ENCODE measurements around the gene PTPN6. TPM values are rescaled to one million over a fixed set of nuclear protein-coding genes. Genes with fewer than 3 reads are reported as not detected.

The PTPN6 gene
- total and polyA plus RNA-seq, 2 of the 4 experiments (the other 2 are of a cell fraction): under 0.01 to 0.14 TPM

DNA sequence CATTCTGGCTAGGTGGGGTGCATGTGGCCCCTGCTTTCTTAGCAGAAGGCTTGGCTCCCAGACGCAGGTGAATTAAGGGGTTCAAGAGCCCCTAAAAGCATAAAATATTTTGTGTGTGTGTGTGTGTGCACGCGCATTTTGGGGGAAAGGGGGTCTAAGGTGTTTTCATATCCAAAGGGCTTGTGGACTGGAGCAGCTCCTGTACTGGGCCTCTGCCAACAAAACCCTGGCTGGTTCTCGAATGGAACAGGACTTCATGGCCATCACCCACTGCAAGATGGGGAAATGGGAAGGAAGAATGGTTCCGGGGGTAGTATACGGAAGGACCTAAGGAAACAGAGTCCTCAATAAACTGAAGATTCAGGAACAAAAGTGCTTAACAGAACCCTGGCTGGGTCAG is 27.3 kb upstream of the PTPN6 start:
- TF ChIP-seq RAD21 (IDR thresholded peaks at IDR 0.05; ENCODE audit: low read length) (no peak), RFX5 (IDR thresholded peaks at IDR 0.05; ENCODE audit: low read depth, low read length) (no peak), FOS (IDR thresholded peaks at IDR 0.05; ENCODE audit: low read depth, low read length) (no peak), ELK1 (IDR thresholded peaks at IDR 0.05; ENCODE audit: borderline replicate concordance, low read depth, low read length) (no peak), CEBPB (IDR thresholded peaks at IDR 0.05; ENCODE audit: low read depth, low read length) (no peak), POLR2A (IDR thresholded peaks at IDR 0.05; ENCODE audit: low read depth, low read length) (no peak), RCOR1 (IDR thresholded peaks at IDR 0.05; ENCODE audit: insufficient replicate concordance, low read length) (no peak), MXI1 (IDR thresholded peaks at IDR 0.05; ENCODE audit: borderline replicate concordance, low read depth, low read length) (no peak)
- peaks cover 16 to 22% of the 10 kb centered on the region in 2 experiments; a peak in 3 of 4 replicates for H3K79me1 ChIP-seq (ENCODE audit: low read depth in 1 of 2, low read length in 2 of 2)
- peaks cover 4% of the 10 kb centered on the region; the same call in 1 of the 2 replicates for H4K20me1 ChIP-seq (ENCODE audit: insufficient read depth, low read length)
- dilution Hi-C loops (cut with HindIII; ENCODE audit: low sequenced_read_pairs, unreplicated experiment) (no loop called here), in situ Hi-C loops (cut with MboI; ENCODE audit: low sequenced_read_pairs) (no loop called here), intact Hi-C loops (cut with micrococcal nuclease) (loop anchor here (1.0 to 2.0 kb wide), 3 partner anchors 14 to 51 kb away; partner anchors contain the start of gene SPSB2)
- no peak overlapping the region for H3K14ac ChIP-seq (replicated peaks; ENCODE audit: low read depth, low read length)
- no peak overlapping the region for H3K4me2 ChIP-seq (ENCODE audit: low read depth, low read length)
- BruUV-seq (replicated peaks): no TSS peak
- no peak overlapping the region for H4K91ac ChIP-seq (ENCODE audit: insufficient read depth, low read depth, low read length)
- no peak overlapping the region for H2BK120ac ChIP-seq (ENCODE audit: low read depth, low read length)
- no peak overlapping the region for H3K4me3 ChIP-seq (ENCODE audit: insufficient read depth, low read depth, low read length)
- H2BK5ac ChIP-seq (ENCODE audit: low read depth, low read length, poor library complexity, severe bottlenecking): no peak overlapping the region
- H3K27ac ChIP-seq (ENCODE audit: insufficient read depth, low read length): no peak overlapping the region
- no peaks in the 10 kb centered on the region for H3K27me3 ChIP-seq (ENCODE audit: control insufficient read depth, insufficient read depth, low read length)
- H2BK15ac ChIP-seq (ENCODE audit: low read depth, low read length): no peak overlapping the region
- H3K9ac ChIP-seq (ENCODE audit: low read depth, low read length): no peak overlapping the region
- ATAC-seq (ENCODE audit: low read depth): no peak
- H2BK20ac ChIP-seq (ENCODE audit: low read depth, low read length): no peak overlapping the region
- H3K56ac ChIP-seq (ENCODE audit: extremely low read depth, insufficient read depth, low read length): no peak overlapping the region
- 80% methylated on average over 3 of the region's 6 CpGs; no CpG with 5 or more reads in 1 of the 2 experiments for WGBS, 2 experiments (ENCODE audit: extremely low coverage in 2 of 2, insufficient read length in 1 of 2)
- H2AK5ac ChIP-seq (ENCODE audit: low read depth, low read length): no peak overlapping the region
- no peak overlapping the region for H4K5ac ChIP-seq (ENCODE audit: low read depth, low read length)
- H3K4ac ChIP-seq (ENCODE audit: low read depth, low read length): no peak overlapping the region
- no peak overlapping the region for H2AK9ac ChIP-seq (replicated peaks; ENCODE audit: low read depth, low read length, poor library complexity)
- H3K4me1 ChIP-seq (ENCODE audit: control insufficient read depth, insufficient read depth, low read length): peaks cover 20% of the 10 kb centered on the region
- H3K36me3 ChIP-seq (ENCODE audit: control insufficient read depth, insufficient read depth, low read length): peaks cover 34% of the 10 kb centered on the region
- H4K8ac ChIP-seq (ENCODE audit: low read depth in 2 of 2, low read length in 2 of 2): 0 out of 4 replicates have a peak overlapping the region, but pooled peaks of 1 of the 2 experiments have one; percentile 22
- H2AFZ ChIP-seq (replicated peaks; ENCODE audit: low read length, poor library complexity): no peak overlapping the region
- no peaks in the 10 kb centered on the region for H3K9me3 ChIP-seq (ENCODE audit: control insufficient read depth, insufficient read depth, low read length)
- DNase-seq: no peak
- ChIA-PET CTCF (interaction anchor here (0.6 to 1.8 kb wide), 4 partner anchors 10 to 184 kb away, joined by 3 to 7 read pairs (median 4); partner anchors contain the start of genes ENO2 and SPSB2), POLR2A (ENCODE audit: unreplicated experiment) (interaction anchor here (0.5 kb wide), 1 partner anchor 131 kb away, joined by 3 read pairs; no protein-coding TSS in a partner anchor)
- H3K23ac ChIP-seq (ENCODE audit: low read depth, low read length): no peak overlapping the region
- peaks cover 6% of the 10 kb centered on the region; the same call in 1 of the 2 replicates for H3K9me1 ChIP-seq (ENCODE audit: insufficient read depth, low read length)
- H3K18ac ChIP-seq (ENCODE audit: low read depth, low read length): no peak overlapping the region
